Endothelial cell (in vitro differentiated cells): ENCODE results near the gene SLC4A2. TPM values are rescaled to one million over a fixed set of nuclear protein-coding genes. Genes with fewer than 3 reads are reported as not detected.
"Not testable (repeated sequence)": the region's sequence is repeated elsewhere in the genome, so short reads cannot be mapped to it uniquely, and the experiment has no call there.

Source experiments
- DNase-seq: peaks from one replicate; pipeline ENCODE4 v3.0.0; 2021; ENCODE audit warnings: low spot score
- H3K27ac Mint-ChIP-seq: one replicate; pipeline ENCODE4 v1.8.0; 2021; ENCODE audit warnings: mixed read lengths, inconsistent platforms; ENCODE audit not compliant: unreplicated experiment
- H3K27me3 Mint-ChIP-seq: one replicate; pipeline ENCODE4 v1.8.0; 2021; ENCODE audit warnings: mild to moderate bottlenecking, moderate library complexity, mixed read lengths, inconsistent platforms; ENCODE audit not compliant: unreplicated experiment
- H3K36me3 Mint-ChIP-seq: one replicate; pipeline ENCODE4 v1.8.0; 2021; ENCODE audit warnings: mild to moderate bottlenecking, low read depth, mixed read lengths, inconsistent platforms; ENCODE audit not compliant: unreplicated experiment
- H3K4me1 Mint-ChIP-seq: one replicate; pipeline ENCODE4 v1.8.0; 2021; ENCODE audit warnings: mild to moderate bottlenecking, mixed read lengths, inconsistent platforms; ENCODE audit not compliant: unreplicated experiment
- H3K4me3 Mint-ChIP-seq: one replicate; pipeline ENCODE4 v1.8.0; 2021; ENCODE audit warnings: mild to moderate bottlenecking, mixed read lengths, inconsistent platforms; ENCODE audit not compliant: unreplicated experiment
- H3K9me3 Mint-ChIP-seq: one replicate; pipeline ENCODE4 v1.8.0; 2021; ENCODE audit warnings: mixed read lengths, inconsistent platforms; ENCODE audit not compliant: unreplicated experiment
- CTCF ChIP-seq: fragments of 200-600 bp; sonication (generic); IDR thresholded peaks from one replicate; pipeline ENCODE4 v1.5.0; 2021; ENCODE audit warnings: antibody characterized with exemption; ENCODE audit not compliant: unreplicated experiment
- total RNA-seq: library from RNA; stranded (reverse); fragmentation: NEBNext Ultra II Directional; extraction: Animal tissue kit (Norgen Biotek cat#: 25700); gene quantifications from one replicate; pipeline ENCODE4 v1.2.1, GENCODE V29; 2021; ENCODE audit not compliant: unreplicated experiment

SLC4A2 gene
- total RNA-seq, 1 donor from 2014 or later = 115 TPM

- no peak for TF ChIP-seq CTCF
- DNase-seq = no peak
- H3K36me3 Mint-ChIP-seq = no peaks in the 10 kb centered on the region
- peaks cover 2% of the 10 kb centered on the region for H3K4me1 Mint-ChIP-seq
- H3K27me3 Mint-ChIP-seq = peaks cover 10% of the 10 kb centered on the region
- no peak overlapping the region for H3K27ac Mint-ChIP-seq
- H3K4me3 Mint-ChIP-seq = no peak overlapping the region
- no peaks in the 10 kb centered on the region for H3K9me3 Mint-ChIP-seq
Measured at GRCh38 chr7:151040616-151041375, 18.6 kb upstream of the SLC4A2 start.

- not testable (repeated sequence) for H3K27ac Mint-ChIP-seq, H3K36me3 Mint-ChIP-seq, DNase-seq, H3K4me1 Mint-ChIP-seq, H3K4me3 Mint-ChIP-seq, H3K9me3 Mint-ChIP-seq
- peaks cover 16% of the 10 kb centered on the region for H3K27me3 Mint-ChIP-seq
Measured at GRCh38 chr7:151043449-151043848, 15.9 kb upstream of the SLC4A2 start.

- Mint-ChIP-seq H3K4me3 (no peak overlapping the region), H3K27me3 (peaks cover 16% of the 10 kb centered on the region), H3K36me3 (no peaks in the 10 kb centered on the region), H3K9me3 (no peaks in the 10 kb centered on the region), H3K27ac (no peak overlapping the region), H3K4me1 (peaks cover 2% of the 10 kb centered on the region)
- TF ChIP-seq CTCF = no peak
- DNase-seq = no peak
Measured at GRCh38 chr7:151043959-151044358, 15.4 kb upstream of the SLC4A2 start.

GRCh38 chr7:151045262-151045661, 14.1 kb upstream of the SLC4A2 start:
- Mint-ChIP-seq H3K4me3 (no peak overlapping the region), H3K4me1 (peaks cover 7% of the 10 kb centered on the region), H3K27ac (no peak overlapping the region), H3K36me3 (no peaks in the 10 kb centered on the region), H3K27me3 (peaks cover 20% of the 10 kb centered on the region), H3K9me3 (no peaks in the 10 kb centered on the region)
- TF ChIP-seq CTCF = no peak
- no peak for DNase-seq

GRCh38 chr7:151045967-151046366, 13.4 kb upstream of the SLC4A2 start:
- Mint-ChIP-seq H3K4me1 (peaks cover 7% of the 10 kb centered on the region), H3K27ac (no peak overlapping the region), H3K36me3 (no peaks in the 10 kb centered on the region), H3K9me3 (no peaks in the 10 kb centered on the region), H3K27me3 (peaks cover 20% of the 10 kb centered on the region), H3K4me3 (no peak overlapping the region)
- DNase-seq = no peak
- no peak for TF ChIP-seq CTCF
